Ishikawa (cell line): Measurements from ENCODE around the gene CIT.

Experiments used
- CEBPB ChIP-seq: IDR thresholded peaks from 2 replicates; pipeline ENCODE4 v1.6.1; 2012
- CREB1 ChIP-seq: IDR thresholded peaks from 2 replicates; pipeline ENCODE4 v1.6.1; 2012; ENCODE audit warnings: low read depth
- EGR1 ChIP-seq: IDR thresholded peaks from 2 replicates; pipeline ENCODE4 v1.6.1; 2012
- EP300 ChIP-seq: IDR thresholded peaks from 2 replicates; pipeline ENCODE4 v1.6.1; 2012; ENCODE audit warnings: borderline replicate concordance
- FOXM1 ChIP-seq: IDR thresholded peaks from 2 replicates; pipeline ENCODE4 v1.6.1; 2012; ENCODE audit warnings: low read depth, borderline replicate concordance
- MAX ChIP-seq: IDR thresholded peaks from 2 replicates; pipeline ENCODE4 v1.6.1; 2012
- NFIC ChIP-seq: IDR thresholded peaks from 2 replicates; pipeline ENCODE4 v1.6.1; 2012
- RAD21 ChIP-seq: IDR thresholded peaks from 2 replicates; pipeline ENCODE4 v1.6.1; 2012; ENCODE audit warnings: low read depth
- REST ChIP-seq: IDR thresholded peaks from 2 replicates; pipeline ENCODE4 v1.6.1; 2012; ENCODE audit warnings: low read depth, mild to moderate bottlenecking
- TAF1 ChIP-seq: IDR thresholded peaks from 2 replicates; pipeline ENCODE4 v1.6.1; 2012; ENCODE audit warnings: low read depth, mild to moderate bottlenecking
- TCF12 ChIP-seq: IDR thresholded peaks from 2 replicates; pipeline ENCODE4 v1.6.1; 2012; ENCODE audit warnings: low read depth
- TEAD4 ChIP-seq: IDR thresholded peaks from 2 replicates; pipeline ENCODE4 v1.6.1; 2012
- USF1 ChIP-seq: IDR thresholded peaks from 2 replicates; pipeline ENCODE4 v1.6.1; 2012
- YY1 ChIP-seq: IDR thresholded peaks from 2 replicates; pipeline ENCODE4 v1.6.1; 2012; ENCODE audit warnings: low read depth
- ZBTB7A ChIP-seq: IDR thresholded peaks from 2 replicates; pipeline ENCODE4 v1.6.1; 2012; ENCODE audit warnings: low read depth

CIT gene

GRCh38 chr12:119704065-119704747 is 172.9 kb downstream of the CIT start:
- TF ChIP-seq NFIC (no peak), USF1 (no peak), TEAD4 (no peak), CREB1 (no peak), ZBTB7A (no peak), MAX (no peak), TCF12 (no peak), RAD21 (no peak), EGR1 (no peak), FOXM1 (no peak), YY1 (no peak), REST (no peak), EP300 (no peak), TAF1 (no peak), CEBPB (no peak)

GRCh38 chr12:119700078-119700477 is 177.0 kb downstream of the CIT start:
- TF ChIP-seq USF1 (no peak), MAX (no peak), NFIC (no peak), TCF12 (no peak), YY1 (no peak), TAF1 (no peak), EGR1 (no peak), CEBPB (no peak), ZBTB7A (no peak), FOXM1 (no peak), REST (no peak), CREB1 (no peak), RAD21 (no peak), EP300 (no peak), TEAD4 (no peak)

DNA sequence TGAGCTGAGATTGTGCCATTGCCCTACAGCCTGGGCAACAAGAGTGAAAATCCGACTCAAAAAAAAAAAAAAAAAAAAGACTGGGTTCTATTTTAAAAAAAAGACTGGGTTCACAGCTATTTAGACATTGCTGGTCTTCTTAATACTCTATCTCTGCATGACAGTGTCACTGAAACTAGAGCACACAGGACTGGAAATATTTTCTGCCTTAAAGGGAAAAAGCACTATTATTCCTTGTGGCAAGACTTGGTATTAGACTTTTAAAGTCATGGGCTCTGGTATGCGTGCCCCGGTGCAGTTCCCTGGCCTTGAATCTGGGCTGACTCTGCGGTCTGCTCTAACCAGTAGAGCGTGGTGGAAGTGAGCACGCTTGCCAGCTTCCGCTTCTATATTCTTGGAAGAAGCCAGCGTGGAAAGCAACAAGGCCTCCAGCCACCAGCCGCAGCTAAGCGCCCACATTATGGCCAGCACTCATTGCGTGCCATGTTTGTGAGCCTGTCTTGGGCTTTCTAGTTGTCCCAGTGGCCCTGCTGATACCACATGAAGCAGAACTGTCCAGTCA is 177.8 kb downstream of the CIT start:
- no peak for TF ChIP-seq EGR1
- TF ChIP-seq TAF1 = no peak
- 0 out of 2 replicates have a peak, but pooled peaks have one; percentile 3 for TF ChIP-seq MAX
- TF ChIP-seq REST = no peak
- no peak for TF ChIP-seq CREB1
- TF ChIP-seq EP300 = no peak
- TF ChIP-seq CEBPB = no peak
- TF ChIP-seq TEAD4 = no peak

GRCh38 chr12:119696943-119697342 is 180.2 kb downstream of the CIT start:
- TF ChIP-seq EP300 (no peak), RAD21 (no peak), TEAD4 (no peak), YY1 (no peak), FOXM1 (no peak), REST (no peak), MAX (no peak), CREB1 (no peak), USF1 (no peak), TAF1 (no peak), TCF12 (no peak), ZBTB7A (no peak), NFIC (no peak), EGR1 (no peak), CEBPB (no peak)
